Astrocyte of the hippocampus (primary cell): Measurements from ENCODE around the gene TBATA.
A peak's percentile ranks its signal among the peaks of the same experiment; 100 is the strongest.

Experiments
- DNase-seq: peaks from one replicate; pipeline ENCODE4 v3.0.0; 2011; ENCODE audit warnings: low read depth, low spot score

TBATA gene

GRCh38 chr10:70809011-70809611 lies 23.9 kb upstream of the TBATA start:
- DNase-seq: no peak

DNA sequence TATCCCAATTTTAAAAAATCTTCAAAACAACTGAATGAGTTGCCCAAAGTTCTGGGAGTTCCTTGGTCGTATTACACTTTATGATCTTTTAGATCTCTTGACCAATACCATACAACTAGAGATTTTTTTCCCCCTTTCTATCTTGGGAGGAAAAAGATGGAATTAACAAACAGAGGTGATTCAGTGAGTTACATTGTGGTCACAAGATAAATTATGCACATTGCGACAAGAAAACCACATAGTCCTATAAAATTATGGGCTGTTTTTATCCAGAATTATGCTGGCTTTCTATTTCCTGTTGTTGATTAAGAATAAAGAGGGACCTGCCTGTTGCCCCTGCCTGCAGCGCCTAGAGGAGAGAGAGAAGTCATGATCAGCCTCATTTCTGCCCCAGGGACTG lies 22.4 kb upstream of the TBATA start:
- DNase-seq: no peak

- DNase-seq: peak; percentile 50
These were observed 21.7 kb upstream of the TBATA start for GRCh38 chr10:70806841-70807240.

- DNase-seq: peak; percentile 54
These were observed 20.5 kb upstream of the TBATA start for GRCh38 chr10:70805619-70806215.

GRCh38 chr10:70804421-70804808 lies 19.2 kb upstream of the TBATA start:
- DNase-seq: peak; percentile 87

DNA sequence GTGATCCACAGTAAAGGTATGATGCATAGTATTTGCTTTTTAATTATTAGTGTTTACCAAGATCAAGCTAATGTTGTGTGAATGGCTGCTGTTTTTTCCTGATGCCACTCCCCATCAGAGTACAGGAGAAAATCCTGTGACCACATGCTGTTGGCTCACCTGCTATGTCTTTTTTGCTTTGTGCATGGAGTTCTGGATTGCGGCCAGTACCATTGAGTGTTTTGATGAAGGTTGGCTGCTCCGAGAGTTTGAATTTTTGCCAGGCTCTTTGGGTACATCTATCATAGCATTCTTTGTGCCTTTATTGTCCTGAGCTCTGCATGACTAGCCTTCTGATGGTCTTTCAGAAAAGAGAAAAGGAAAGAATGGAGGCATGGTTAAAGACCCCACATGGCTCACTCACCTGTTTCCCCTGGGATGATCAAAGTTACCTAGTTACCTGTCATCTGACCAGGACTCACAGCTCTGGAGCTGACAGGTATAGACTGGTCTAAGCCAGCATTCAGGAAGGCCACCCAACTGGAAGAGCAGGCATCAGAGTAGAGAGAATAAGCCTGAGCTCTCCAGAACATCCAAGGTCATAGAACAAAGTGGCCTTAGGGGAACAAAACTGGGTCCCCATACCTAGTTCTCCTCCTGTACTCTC lies 18.7 kb upstream of the TBATA start:
- peak; percentile 82 for DNase-seq

DNA sequence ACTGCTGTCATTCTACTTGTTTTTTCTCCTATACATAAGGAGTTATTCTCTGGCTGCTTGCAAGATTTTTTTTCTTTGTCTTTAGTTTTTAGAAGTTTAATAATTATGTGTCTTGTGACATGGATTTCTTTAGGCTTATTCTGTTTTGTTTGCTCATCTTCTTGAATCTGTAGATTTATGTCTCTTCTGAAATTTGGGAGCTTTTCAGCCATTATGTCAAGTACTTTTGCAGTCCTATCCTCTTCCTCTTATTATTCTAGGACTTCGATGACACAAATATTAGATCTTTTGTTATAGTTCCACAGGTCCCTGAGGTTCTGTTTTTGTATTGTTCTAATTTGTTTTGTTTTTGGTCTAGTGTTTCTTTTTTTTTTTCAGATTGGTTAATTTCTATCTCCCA lies 16.7 kb upstream of the TBATA start:
- DNase-seq: no peak

GRCh38 chr10:70799124-70799523 lies 13.9 kb upstream of the TBATA start:
- DNase-seq: no peak

DNA sequence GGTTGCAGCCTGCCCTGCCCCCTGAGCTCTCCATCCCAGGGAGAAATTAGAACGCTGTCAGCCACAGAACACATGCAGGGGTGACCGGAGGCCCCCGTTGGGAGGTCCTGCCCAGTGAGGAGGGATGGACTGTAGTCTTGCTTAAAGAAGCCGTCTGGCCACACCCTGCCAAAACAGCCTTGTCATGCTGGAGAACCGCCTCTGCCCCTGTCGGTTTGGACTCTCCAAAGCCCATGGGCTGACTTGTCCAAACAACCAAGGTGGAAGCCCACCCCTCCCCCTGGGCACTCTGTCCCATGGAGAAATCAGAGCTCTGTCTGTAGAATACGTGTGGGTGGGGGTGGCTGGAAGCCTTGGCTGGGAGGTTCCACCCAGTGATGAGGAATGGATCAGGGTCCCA lies 12.7 kb upstream of the TBATA start:
- no peak for DNase-seq

GRCh38 chr10:70795613-70796012 lies 10.4 kb upstream of the TBATA start:
- DNase-seq: no peak

GRCh38 chr10:70791386-70792039 lies 6.3 kb upstream of the TBATA start:
- DNase-seq: no peak

DNA sequence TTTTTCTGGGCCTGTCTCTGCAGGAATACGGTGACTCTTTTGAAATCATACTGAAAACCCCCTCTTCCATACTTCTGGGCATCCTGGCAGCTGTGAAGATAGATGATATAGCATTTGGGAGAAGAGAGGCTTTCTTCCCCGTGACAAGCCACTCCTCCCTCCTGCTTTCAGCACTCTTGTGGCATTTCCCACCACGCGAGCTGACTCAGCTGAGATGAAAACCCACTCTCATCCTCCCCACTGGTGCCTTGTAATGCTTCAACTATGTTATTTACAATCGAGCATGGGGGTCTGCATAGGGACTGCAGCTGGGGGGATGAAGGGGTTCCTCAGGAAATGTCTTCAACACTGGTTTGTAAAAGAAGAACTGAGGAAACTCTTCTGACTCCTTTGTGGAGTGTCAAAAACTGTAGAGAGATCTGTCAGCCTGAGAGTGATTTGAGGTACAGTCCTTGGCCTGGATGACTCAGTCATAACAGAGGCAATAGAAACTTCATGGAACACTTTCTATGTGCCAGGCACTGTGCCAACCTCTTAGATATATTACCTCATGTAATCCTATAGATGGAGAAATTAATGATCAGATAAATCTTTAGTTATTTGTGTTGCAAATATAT lies 1.7 kb upstream of the TBATA start:
- peak; percentile 59 for DNase-seq

GRCh38 chr10:70784471-70784870 lies 706 bp downstream of the TBATA start:
- DNase-seq: peak; percentile 41

DNA sequence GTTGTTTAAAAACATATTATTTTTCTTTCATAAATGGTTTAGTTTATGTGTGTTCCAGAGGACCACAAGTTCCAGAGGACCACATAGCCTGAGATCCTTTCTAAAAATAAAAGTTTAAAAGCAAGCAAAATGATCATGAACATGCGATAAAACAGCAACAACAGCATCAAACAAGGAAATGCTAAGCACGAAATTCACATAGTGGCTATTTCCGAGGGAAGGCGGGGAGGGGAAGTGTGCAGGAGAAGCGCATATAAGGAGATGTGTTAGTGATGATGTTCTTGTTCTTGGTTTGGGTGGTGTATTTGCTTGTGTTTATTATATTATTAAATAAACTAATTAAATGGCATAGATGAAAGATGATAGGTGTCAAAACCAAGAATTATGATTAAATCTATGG lies 1.2 kb downstream of the TBATA start:
- no peak for DNase-seq

GRCh38 chr10:70782746-70783680 lies 2.2 kb downstream of the TBATA start:
- no peak for DNase-seq

DNA sequence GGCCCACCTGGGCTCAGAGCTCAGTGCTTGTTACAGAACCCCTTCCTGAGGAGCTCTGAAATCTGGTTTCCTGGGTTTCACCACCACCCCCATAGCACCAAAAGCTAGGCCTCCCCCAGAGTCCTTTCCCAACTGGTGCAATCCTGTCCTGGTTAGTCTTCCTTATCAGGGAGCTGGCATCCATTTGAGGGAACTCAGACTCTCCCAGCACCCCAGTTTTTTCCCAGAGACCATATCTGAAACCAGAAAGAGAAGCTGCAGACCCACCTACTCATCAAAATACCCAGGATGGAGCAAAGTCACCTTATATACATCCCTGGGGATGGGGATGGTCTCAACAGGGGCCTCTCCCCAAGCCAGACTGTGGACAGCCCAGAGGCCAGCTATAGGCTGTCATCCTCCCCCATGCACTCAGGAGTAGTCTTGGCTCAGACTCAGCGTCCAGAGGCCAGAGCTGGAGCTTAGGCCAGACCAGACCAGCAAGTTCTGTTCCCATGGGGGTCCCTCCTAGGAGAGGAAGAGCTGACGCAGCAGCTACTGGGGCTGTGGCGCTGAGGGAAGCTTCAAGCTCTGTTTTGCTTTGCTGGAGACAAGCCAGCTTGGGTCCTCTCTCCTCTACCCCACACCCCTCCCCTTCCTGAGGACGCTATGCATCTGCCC lies 3.0 kb downstream of the TBATA start:
- no peak for DNase-seq

GRCh38 chr10:70781461-70782051 lies 3.6 kb downstream of the TBATA start:
- no peak for DNase-seq

DNA sequence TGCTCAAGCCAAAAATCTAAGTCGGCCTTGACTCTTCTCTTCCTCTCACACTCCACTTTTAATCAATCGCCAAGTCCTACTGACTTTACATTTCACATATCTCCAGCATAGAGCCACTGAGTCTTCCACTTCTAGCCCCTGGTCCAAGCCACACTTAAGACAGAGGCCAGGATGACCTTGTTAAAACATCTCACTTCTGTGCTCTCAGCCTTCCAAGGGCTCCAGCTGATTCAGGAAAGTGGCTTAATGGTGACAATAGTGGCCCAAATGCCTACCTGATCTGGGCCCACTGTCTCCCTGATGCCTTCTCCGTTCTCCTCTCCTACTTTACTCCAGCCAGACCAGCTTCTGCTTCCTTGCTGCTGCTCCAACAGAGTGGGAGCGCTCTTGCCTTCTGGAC lies 4.4 kb downstream of the TBATA start:
- DNase-seq: no peak

DNA sequence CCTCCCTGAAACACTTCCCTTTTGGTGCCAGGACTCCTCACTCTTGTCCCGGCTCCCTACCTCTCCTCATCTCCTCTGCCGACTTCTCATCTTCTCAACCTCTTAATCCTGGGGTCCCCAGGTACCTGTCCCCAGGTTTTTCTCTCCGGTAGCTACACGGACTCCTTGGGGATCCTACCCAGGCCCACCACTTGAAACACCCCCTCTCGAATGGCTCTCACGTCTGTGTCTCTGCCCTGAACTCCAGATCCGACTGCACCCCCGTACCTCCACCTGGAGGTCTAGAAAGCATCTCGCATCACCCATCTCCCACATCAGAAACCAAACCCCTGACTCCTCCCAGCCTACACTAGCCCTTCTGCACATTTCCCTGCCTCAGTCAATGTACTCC lies 4.8 kb downstream of the TBATA start:
- DNase-seq: no peak
